Thoracic aorta (tissue), 2 donors: Measurements from ENCODE around the gene TASOR2. TPM values are rescaled to one million over a fixed set of nuclear protein-coding genes. Genes with fewer than 3 reads are reported as not detected.

Experiments
- ATAC-seq: fragments of 150-250 bp; one replicate; pipeline ENCODE4 v1.8.0; 2017; ENCODE audit warnings: low read depth; ENCODE audit not compliant: insufficient number of reproducible peaks, low FRiP score
- DNase-seq: peaks from one replicate; pipeline ENCODE4 v3.0.0-alpha.2; 2020; ENCODE audit warnings: low spot score
- H3K27ac ChIP-seq, 2 donors: fragments of 200-600 bp; sonication (generic); 1 replicate in 1 of 2; 2 replicates in 1 of 2; pipeline ENCODE4 v1.5.1; 2016; ENCODE audit warnings: mild to moderate bottlenecking in 2 of 2, moderate library complexity in 2 of 2
- H3K27me3 ChIP-seq: fragments of 200-600 bp; sonication (generic); replicated peaks from 2 replicates; pipeline ENCODE4 v1.6.0; 2016; ENCODE audit warnings: mild to moderate bottlenecking; ENCODE audit not compliant: insufficient read depth
- H3K36me3 ChIP-seq: fragments of 200-600 bp; sonication (generic); one replicate; pipeline ENCODE4 v1.5.1; 2016
- H3K4me1 ChIP-seq, 2 donors: fragments of 200-600 bp; sonication (generic); 1 replicate in 1 of 2; 2 replicates in 1 of 2; pipeline versions ENCODE4 v1.5.1 to v1.6.0; 2016; ENCODE audit warnings: low read depth in 2 of 2, mild to moderate bottlenecking in 1 of 2; ENCODE audit not compliant: control insufficient read depth in 1 of 2
- H3K4me3 ChIP-seq: fragments of 200-600 bp; sonication (generic); 2 replicates; pipeline ENCODE4 v1.5.1; 2016; ENCODE audit warnings: mild to moderate bottlenecking
- H3K9me3 ChIP-seq: fragments of 200-600 bp; sonication (generic); 2 replicates; pipeline ENCODE4 v1.5.1; 2016
- total RNA-seq, 2 donors: library from RNA; depleted of rRNA; stranded (reverse); fragments of >200 nt; gene quantifications; one replicate each; pipeline versions ENCODE4 v1.1.0 to v1.2.3, GENCODE V29; 2016
- TF ChIP-seq, protein P1 (sequence below): fragments of 200-600 bp; sonication (generic); IDR thresholded peaks from one replicate; pipeline ENCODE4 v1.5.1; 2019; ENCODE audit warnings: antibody characterized with exemption

Gene TASOR2
- total RNA-seq, 2 donors from 2014 or later: 43.9 to 123 TPM

DNA sequence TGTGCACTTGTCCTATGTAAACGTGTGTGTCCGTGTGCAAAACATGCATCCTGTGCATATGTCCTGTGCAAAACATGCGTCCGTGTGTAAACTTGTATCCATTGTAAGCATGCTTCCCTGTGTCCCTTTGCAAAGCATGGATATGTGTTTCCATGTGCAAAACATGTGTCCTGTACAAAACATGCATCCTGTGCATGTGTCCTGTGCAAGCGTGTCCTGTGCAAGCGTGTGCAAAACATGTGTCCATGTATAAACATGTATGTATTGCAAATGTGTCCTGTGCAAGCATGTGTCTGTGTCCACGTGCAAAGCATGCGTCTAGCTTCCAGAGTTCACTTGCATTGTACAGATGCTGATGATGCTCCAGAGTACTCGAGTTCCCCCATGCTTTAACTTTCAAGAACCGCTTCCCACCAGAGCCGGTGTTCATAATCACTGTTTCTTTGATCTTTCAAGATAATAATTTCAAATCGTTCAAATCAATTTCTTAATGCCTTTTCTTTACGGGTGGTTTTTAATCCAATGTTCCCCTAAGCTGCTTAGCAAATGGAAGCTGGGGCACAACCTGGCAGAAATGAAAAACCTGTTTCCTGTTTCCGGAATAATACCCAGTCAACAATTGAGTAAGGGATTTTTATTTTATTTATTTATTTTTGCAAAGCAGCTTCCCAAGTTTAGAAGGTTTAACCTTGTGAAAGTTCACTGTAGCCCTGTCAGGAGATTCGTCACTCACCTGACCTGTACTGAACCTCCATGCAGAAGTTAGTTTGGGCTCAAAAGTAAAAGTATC, 17.6 kb upstream of the TASOR2 start:
- no peak for DNase-seq
- peaks cover 10 to 35% of the 10 kb centered on the region in 2 donors for H3K4me1 ChIP-seq
- H3K9me3 ChIP-seq: no peaks in the 10 kb centered on the region
- TF ChIP-seq, protein P1, sequence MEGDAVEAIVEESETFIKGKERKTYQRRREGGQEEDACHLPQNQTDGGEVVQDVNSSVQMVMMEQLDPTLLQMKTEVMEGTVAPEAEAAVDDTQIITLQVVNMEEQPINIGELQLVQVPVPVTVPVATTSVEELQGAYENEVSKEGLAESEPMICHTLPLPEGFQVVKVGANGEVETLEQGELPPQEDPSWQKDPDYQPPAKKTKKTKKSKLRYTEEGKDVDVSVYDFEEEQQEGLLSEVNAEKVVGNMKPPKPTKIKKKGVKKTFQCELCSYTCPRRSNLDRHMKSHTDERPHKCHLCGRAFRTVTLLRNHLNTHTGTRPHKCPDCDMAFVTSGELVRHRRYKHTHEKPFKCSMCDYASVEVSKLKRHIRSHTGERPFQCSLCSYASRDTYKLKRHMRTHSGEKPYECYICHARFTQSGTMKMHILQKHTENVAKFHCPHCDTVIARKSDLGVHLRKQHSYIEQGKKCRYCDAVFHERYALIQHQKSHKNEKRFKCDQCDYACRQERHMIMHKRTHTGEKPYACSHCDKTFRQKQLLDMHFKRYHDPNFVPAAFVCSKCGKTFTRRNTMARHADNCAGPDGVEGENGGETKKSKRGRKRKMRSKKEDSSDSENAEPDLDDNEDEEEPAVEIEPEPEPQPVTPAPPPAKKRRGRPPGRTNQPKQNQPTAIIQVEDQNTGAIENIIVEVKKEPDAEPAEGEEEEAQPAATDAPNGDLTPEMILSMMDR: no peak
- no peaks in the 10 kb centered on the region for H3K27me3 ChIP-seq
- peak overlapping the region; percentile 93 for H3K4me3 ChIP-seq
- no peaks in the 10 kb centered on the region for H3K36me3 ChIP-seq
- ATAC-seq: no peak
- H3K27ac ChIP-seq: no peak overlapping the region

DNA sequence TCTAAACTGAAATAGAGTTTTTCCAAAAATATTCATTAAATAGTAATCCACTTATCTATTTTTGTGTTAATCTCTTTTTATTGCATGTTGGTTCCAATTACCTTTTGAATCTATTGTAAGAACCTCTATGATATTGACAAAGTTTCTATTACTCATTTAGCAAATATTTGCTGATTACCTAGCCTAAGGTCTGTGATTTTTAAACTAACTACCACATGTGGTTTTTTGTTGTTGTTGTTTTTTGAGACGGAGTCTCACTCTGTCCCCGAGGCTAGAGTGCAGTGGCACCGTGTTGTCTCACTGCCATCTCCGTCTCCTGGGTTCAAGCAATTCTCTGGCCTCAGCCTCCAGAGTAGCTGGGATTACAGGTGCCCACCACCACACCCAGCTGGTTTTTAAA, 16.2 kb upstream of the TASOR2 start:
- ATAC-seq (no peak), DNase-seq (no peak)
- peaks cover 10 to 28% of the 10 kb centered on the region in 2 donors for H3K4me1 ChIP-seq
- TF ChIP-seq, protein P1: no peak
- H3K9me3 ChIP-seq: no peaks in the 10 kb centered on the region
- no peaks in the 10 kb centered on the region for H3K27me3 ChIP-seq
- H3K27ac ChIP-seq: no peak overlapping the region
- no peaks in the 10 kb centered on the region for H3K36me3 ChIP-seq
- no peak overlapping the region for H3K4me3 ChIP-seq

DNA sequence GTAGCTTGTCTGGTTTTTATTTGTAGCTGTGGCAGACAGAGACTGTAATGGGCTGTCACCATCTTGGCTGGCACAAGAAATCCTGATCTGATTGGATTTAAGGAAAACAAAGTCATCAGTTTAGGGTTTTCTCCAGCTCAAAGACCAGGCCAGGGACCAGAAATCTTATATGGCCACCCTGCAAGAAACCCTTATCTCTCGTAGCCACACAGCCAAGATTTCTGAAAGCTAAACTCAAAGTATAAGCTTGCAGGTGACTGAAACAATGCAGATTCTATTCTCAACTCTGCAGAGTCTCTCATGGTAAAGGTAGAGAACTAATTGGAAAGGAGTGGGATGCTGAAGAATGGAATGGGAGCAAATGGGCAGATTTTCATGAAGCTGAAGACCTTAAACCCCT, 15.0 kb upstream of the TASOR2 start:
- no peaks in the 10 kb centered on the region for H3K9me3 ChIP-seq

DNA sequence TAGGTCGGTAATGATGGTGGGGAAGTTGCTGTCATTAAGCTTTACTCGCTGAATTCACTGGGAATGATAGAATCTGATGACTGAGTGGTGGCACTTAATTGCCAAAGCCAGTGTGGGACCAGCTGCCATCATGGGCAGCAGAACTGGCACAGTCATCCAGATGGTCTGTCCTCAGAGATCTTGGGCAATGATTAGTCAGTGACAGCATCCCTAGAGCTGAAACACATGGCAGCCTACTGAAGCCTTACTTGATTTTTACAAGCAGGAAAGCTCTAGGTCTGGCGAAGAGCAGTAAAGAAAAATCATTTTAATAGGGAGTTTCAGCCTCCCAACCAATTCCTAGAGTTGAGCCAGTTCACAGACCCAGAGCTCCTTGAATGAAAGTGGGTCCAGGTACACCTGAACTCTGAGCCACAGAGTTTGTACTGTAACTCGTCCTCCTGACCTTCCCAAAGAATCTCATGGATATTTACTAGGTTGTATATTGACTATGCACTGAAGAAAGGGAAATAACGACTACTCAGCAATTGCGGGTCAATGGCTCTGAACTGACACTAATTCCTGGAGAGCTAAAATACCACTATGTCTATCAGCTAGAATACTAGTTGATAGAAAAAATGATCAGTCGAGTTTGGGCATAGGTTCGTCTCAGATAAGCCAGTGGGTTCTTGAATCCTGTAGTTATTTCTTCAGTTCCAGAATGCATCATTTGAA, 13.8 kb upstream of the TASOR2 start:
- Histone ChIP-seq H3K4me3 (no peak overlapping the region), H3K36me3 (no peaks in the 10 kb centered on the region), H3K9me3 (no peaks in the 10 kb centered on the region), H3K4me1 (peaks cover 0 to 9% of the 10 kb centered on the region in 2 donors), H3K27me3 (no peaks in the 10 kb centered on the region), H3K27ac (no peak overlapping the region)
- TF ChIP-seq, protein P1: no peak
- DNase-seq (no peak), ATAC-seq (no peak)

More for the DNA sequence above, 15.0 kb upstream of the TASOR2 start:
- ATAC-seq: no peak
- no peaks in the 10 kb centered on the region for H3K36me3 ChIP-seq
- H3K4me3 ChIP-seq: no peak overlapping the region
- H3K27me3 ChIP-seq: no peaks in the 10 kb centered on the region
- no peak for DNase-seq
- TF ChIP-seq, protein P1: no peak
- peaks cover 8 to 19% of the 10 kb centered on the region in 2 donors for H3K4me1 ChIP-seq
- no peak overlapping the region for H3K27ac ChIP-seq

DNA sequence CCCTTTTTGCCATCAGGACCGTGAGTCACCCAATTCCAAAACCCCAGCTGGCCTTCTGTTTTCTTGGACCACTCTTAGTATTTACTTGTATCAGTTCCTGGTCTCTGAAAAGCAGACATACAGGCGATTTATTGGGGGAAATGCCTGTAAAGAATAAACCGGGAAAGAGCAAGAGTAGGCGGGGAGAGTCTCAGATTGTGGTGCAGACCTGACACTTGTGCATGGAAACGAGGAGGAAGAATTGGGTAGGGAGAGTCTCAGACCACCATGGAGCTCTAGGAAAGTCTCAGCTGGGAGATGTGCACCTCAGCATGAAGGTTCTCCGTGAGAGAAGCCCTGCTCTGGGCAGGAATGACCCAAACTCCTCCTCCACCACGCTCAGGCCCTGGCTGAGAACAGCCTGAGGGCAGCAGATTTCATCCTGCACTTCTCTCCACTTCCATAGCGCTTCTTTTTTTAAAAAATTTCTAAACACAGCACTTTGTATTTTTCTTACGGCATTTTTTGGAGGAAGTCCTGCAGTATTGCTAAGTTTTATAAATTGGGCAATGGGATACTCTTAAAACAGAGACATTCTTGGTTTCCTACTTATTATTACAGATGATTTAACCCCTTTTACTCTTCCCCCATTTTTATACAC, 6.1 kb upstream of the TASOR2 start:
- DNase-seq (no peak), ATAC-seq (no peak)
- TF ChIP-seq, protein P1: no peak
- Histone ChIP-seq H3K4me3 (no peak overlapping the region), H3K36me3 (no peaks in the 10 kb centered on the region), H3K9me3 (no peaks in the 10 kb centered on the region), H3K27me3 (no peaks in the 10 kb centered on the region), H3K4me1 (no peaks in the 10 kb centered on the region), H3K27ac (no peak overlapping the region)
